Measurements from ENCODE around the gene COL4A2.
"Not testable (repeated sequence)": the region's sequence is repeated elsewhere in the genome, so short reads cannot be mapped to it uniquely, and the experiment has no call there.

The COL4A2 gene

DNA sequence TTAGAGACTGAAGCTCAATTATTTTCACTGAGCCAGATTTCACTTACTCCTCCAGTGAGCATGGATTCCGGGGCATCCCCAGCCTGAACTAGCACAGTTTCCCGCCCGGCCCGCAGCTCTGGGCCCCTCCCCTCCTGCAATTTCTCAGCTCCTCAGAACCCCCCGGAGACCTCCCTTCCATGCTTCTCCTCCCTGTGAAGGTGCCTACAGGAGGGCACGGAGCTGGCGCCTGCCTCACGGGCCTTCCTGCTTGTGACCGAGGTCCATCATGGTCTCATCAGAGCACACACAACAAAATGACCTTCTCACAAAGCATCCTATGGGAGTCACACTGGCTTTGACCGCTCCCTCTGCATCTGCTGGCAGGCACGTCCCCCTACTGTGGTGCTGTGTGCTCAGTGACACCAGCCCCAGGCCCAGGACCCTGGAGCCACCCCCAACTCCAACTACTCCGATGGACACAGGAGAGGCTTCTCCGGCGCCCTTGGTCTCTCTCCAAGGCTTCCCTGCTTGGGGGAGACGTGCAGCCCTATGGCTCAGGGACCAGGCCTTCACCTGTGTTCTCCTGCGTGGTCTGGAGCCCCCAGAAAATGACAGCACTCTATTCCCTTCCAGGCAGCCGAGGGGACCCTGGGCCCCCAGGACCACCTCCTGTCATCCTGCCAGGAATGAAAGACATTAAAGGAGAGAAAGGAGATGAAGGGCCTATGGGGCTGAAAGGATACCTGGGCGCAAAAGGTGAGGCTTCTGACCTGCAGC, 177.4 kb downstream of the COL4A2 start:
- TF ChIP-seq, protein P1, sequence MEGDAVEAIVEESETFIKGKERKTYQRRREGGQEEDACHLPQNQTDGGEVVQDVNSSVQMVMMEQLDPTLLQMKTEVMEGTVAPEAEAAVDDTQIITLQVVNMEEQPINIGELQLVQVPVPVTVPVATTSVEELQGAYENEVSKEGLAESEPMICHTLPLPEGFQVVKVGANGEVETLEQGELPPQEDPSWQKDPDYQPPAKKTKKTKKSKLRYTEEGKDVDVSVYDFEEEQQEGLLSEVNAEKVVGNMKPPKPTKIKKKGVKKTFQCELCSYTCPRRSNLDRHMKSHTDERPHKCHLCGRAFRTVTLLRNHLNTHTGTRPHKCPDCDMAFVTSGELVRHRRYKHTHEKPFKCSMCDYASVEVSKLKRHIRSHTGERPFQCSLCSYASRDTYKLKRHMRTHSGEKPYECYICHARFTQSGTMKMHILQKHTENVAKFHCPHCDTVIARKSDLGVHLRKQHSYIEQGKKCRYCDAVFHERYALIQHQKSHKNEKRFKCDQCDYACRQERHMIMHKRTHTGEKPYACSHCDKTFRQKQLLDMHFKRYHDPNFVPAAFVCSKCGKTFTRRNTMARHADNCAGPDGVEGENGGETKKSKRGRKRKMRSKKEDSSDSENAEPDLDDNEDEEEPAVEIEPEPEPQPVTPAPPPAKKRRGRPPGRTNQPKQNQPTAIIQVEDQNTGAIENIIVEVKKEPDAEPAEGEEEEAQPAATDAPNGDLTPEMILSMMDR (IDR thresholded peaks at IDR 0.05; ENCODE audit: unreplicated experiment in 3 of 3) = no peak
- H3K27ac Mint-ChIP-seq = no peak overlapping the region
- H3K36me3 Mint-ChIP-seq (ENCODE audit: low read depth) = peaks cover 44% of the 10 kb centered on the region
- no peaks in the 10 kb centered on the region for H3K4me1 Mint-ChIP-seq
- H3K27me3 Mint-ChIP-seq (ENCODE audit: low read depth) = no peaks in the 10 kb centered on the region
- H3K9me3 Mint-ChIP-seq = no peaks in the 10 kb centered on the region
- H3K4me3 Mint-ChIP-seq = no peak overlapping the region

DNA sequence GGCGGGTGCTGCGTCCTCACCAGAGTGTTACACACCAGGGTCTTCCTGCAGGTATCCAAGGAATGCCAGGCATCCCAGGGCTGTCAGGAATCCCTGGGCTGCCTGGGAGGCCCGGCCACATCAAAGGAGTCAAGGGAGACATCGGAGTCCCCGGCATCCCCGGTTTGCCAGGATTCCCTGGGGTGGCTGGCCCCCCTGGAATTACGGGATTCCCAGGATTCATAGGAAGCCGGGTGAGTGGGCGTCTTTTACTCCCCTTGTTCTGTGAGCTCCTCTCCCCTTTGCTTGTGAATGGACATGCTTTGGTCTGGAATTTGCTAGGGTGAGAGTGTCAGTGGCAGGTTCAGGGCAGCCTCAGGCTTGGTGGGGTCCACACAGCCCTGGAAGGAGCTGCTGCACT, 178.5 kb downstream of the COL4A2 start:
- Mint-ChIP-seq H3K27me3 (ENCODE audit: low read depth) (no peaks in the 10 kb centered on the region), H3K27ac (no peak overlapping the region), H3K4me3 (no peak overlapping the region), H3K36me3 (ENCODE audit: low read depth) (peaks cover 50% of the 10 kb centered on the region), H3K4me1 (no peaks in the 10 kb centered on the region), H3K9me3 (no peaks in the 10 kb centered on the region)
- TF ChIP-seq, protein P1 (IDR thresholded peaks at IDR 0.05; ENCODE audit: unreplicated experiment in 3 of 3) = no peak

DNA sequence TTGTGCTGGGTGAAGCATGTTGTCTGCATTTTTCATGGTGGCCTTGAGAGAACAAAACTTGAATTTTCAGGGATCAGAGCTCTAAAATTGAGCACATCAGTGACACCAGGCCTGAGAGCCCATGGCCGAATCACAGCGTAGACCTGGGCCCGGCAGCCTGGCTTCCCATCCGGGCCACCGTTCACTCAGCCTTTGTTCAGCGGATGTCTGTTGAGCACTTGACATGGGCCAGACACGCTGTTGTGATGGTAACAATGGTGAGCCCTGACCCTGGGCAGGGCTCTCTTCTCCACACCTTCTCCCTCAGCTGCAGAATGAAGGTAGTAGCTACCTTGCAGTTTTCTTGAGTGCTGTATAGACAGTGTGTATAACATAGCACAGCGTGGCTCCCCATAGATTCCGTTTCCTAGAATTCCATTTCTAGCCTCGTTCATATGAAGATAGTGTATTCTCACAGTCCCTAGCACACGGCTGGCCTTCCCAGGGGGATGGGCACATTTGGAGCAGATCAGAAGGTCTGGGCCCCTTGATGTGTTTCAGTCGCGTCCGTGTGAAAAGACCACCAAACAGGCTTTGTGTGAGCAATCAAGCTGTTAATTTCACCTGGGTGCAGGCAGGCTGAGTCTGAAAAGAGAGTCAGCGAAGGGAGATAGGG, 179.1 kb downstream of the COL4A2 start:
- TF ChIP-seq, protein P1 (IDR thresholded peaks at IDR 0.05; ENCODE audit: unreplicated experiment in 3 of 3) = no peak
- Mint-ChIP-seq H3K27me3 (ENCODE audit: low read depth) (no peaks in the 10 kb centered on the region), H3K36me3 (ENCODE audit: low read depth) (peaks cover 50% of the 10 kb centered on the region), H3K4me1 (no peaks in the 10 kb centered on the region), H3K27ac (no peak overlapping the region), H3K9me3 (no peaks in the 10 kb centered on the region), H3K4me3 (no peak overlapping the region)

DNA sequence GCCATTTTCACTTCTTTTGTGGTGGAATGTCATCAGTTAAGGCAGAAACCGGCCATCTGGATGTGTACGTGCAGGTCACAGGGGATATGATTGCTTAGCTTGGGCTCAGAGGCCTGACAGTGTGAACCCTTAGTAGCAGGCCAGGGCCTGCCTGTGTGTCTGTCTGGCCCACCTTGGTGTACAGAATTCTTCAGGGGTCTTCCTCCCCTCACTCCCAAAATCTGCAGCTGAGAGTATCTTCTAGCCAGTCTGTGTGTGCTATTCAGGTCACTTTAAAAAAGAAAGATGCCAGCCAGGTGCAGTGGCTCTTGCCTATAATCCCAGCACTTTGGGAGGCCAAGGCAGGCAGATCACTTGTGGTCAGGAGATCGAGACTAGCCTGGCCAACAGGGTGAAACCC, 179.8 kb downstream of the COL4A2 start:
- peaks cover 53% of the 10 kb centered on the region for H3K36me3 Mint-ChIP-seq (ENCODE audit: low read depth)
- H3K4me1 Mint-ChIP-seq; H3K27ac Mint-ChIP-seq; H3K9me3 Mint-ChIP-seq; H3K27me3 Mint-ChIP-seq (ENCODE audit: low read depth); H3K4me3 Mint-ChIP-seq: not testable (repeated sequence)

DNA sequence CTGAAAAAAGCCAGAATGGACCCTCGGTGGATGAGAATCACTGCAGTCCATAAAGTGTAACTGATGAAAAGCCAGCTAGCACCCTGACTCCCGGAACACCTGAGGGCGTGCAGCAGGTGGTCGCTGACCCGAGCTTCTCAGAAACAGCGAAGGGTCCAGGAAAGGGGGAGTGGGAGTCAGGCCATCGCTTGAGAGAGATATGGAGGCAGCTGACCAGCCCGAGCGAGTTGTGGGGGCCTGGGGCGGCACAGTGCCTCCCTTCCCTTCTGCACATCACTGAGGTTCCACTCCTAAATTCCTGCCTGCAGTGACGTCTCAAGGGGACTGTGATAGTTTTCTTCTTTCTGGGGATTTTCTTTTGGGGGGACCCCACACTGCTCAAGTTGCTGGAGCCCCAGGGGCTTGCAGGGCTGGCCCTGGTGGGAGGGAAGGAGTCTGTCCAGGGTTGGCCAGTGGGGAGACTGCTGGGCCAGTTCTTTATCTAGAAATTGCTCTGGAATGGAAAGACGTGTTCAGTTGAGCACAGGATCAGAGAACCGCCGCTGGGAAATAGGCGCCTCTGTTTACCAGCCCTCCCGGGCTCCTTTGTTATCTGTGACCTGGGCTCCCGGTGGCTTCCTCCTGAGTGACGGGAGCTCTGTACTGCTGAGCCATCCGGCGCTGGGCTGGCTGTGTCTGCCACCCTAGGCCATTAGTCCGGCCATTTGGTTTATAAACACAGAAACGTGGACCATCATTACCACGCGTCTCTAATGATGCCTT, 183.1 kb downstream of the COL4A2 start:
- Mint-ChIP-seq H3K27me3 (ENCODE audit: low read depth) (no peaks in the 10 kb centered on the region), H3K27ac (no peak overlapping the region), H3K4me1 (peaks cover 5% of the 10 kb centered on the region), H3K36me3 (ENCODE audit: low read depth) (peaks cover 49% of the 10 kb centered on the region), H3K4me3 (no peak overlapping the region), H3K9me3 (no peaks in the 10 kb centered on the region)
- TF ChIP-seq, protein P1 (IDR thresholded peaks at IDR 0.05; ENCODE audit: unreplicated experiment in 3 of 3) = no peak

DNA sequence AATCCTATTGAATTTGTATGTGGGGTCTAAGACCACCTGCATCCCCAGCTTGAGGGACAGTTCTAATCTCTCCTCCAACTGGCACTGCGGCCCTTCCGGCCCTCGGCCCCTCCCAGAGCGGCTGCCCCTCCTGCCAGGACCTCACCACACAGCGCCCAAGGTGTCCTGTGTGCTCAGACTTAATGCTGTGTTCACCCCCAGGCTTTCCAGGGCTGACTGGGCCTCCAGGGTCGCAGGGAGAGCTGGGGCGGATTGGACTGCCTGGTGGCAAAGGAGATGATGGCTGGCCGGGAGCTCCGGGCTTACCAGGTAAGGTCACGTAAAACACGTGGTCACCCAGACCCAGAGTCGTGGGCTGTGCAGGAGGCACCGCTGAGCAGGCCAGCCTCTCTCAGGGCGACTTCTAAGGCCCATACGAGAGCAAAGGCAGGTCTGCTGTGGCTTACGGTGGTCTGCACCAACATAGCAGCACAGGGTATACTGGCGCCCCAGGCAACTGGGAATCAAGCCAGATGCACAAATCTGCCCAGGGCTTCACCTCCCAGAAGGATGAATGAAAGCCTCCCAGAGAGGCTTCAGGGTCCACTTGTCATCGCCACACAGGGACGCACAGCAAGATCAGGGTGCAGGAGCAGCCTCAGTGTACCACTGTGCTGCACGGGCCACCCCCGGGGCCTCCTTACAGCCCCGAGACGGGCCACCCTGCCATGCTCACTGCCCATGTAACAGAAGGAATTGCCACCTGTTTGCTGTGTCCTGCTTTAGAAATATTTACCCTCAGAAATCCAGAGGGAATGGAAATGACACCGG, 185.0 kb downstream of the COL4A2 start:
- TF ChIP-seq, protein P1 (IDR thresholded peaks at IDR 0.05; ENCODE audit: unreplicated experiment in 3 of 3) = no peak
- no peak overlapping the region for H3K27ac Mint-ChIP-seq
- H3K9me3 Mint-ChIP-seq = no peaks in the 10 kb centered on the region
- peaks cover 64% of the 10 kb centered on the region for H3K36me3 Mint-ChIP-seq (ENCODE audit: low read depth)
- no peaks in the 10 kb centered on the region for H3K27me3 Mint-ChIP-seq (ENCODE audit: low read depth)
- peaks cover 5% of the 10 kb centered on the region for H3K4me1 Mint-ChIP-seq
- no peak overlapping the region for H3K4me3 Mint-ChIP-seq
